Stimulated activated CD4-positive, alpha-beta T cell treated with anti-CD3 and anti-CD28 coated beads, Interleukin-15, amount 100 ng/mL, for 48 hours (primary cell): ENCODE data around the gene MAP3K9.
A peak's percentile ranks its signal among the peaks of the same experiment; 100 is the strongest.
"Not testable (repeated sequence)": the region's sequence is repeated elsewhere in the genome, so short reads cannot be mapped to it uniquely, and the experiment has no call there.

Experiments used
- DNase-seq, 2 donors: peaks; one replicate each; pipeline ENCODE4 v3.0.0-alpha.2; 2020; ENCODE audit warnings: low read depth in 2 of 2

MAP3K9 gene

GRCh38 chr14:70724944-70725343 is 84.4 kb downstream of the MAP3K9 start:
- no peak for DNase-seq

- DNase-seq = no peak
Observed at GRCh38 chr14:70724110-70724509, 85.2 kb downstream of the MAP3K9 start.

GRCh38 chr14:70723276-70723675 is 86.0 kb downstream of the MAP3K9 start:
- no peak for DNase-seq

DNA sequence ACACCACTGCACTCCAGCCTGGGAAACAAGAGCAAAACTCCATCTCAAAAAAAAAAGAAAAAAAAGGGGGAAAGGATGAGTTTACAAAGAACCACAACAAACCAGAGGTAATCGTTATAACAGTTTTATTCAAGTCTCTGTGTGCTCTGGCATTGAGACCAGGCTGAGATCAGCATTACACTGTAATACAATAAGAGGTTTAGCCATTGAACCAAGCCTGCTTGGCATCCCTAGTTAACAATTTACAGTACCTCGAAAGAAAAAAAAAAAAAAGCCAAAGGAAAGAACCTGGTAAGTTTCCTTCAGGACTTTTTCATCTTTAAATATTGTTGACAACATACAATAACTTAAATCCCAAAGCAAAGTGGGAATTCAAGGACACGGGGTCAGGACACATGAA is 86.9 kb downstream of the MAP3K9 start:
- DNase-seq = no peak

GRCh38 chr14:70721542-70721941 is 87.8 kb downstream of the MAP3K9 start:
- no peak for DNase-seq

GRCh38 chr14:70718383-70719118 is 90.8 kb downstream of the MAP3K9 start:
- no peak for DNase-seq

DNA sequence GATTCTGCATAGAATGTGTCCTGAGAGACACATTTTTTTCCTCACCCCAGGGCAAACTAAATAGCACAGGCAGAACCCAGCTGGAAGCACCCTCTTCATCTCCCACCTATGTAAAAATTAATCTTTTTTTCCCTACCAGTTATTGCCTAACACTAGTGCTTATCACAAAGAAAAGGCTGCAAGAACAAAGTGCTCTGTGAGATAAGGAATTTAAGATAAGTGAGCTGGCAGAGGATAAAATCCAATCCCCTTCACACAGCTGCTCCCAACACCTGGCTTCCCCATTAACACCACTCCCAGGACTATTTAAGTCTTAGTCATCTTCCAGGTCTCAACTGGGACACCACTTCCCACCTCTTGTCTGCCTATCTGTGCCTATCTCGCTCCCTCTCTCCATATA is 92.4 kb downstream of the MAP3K9 start:
- no peak for DNase-seq

GRCh38 chr14:70716483-70716882 is 92.8 kb downstream of the MAP3K9 start:
- DNase-seq = no peak

GRCh38 chr14:70714055-70714550 is 95.2 kb downstream of the MAP3K9 start:
- peak in 1 of 2 donors; percentile 29 for DNase-seq

DNA sequence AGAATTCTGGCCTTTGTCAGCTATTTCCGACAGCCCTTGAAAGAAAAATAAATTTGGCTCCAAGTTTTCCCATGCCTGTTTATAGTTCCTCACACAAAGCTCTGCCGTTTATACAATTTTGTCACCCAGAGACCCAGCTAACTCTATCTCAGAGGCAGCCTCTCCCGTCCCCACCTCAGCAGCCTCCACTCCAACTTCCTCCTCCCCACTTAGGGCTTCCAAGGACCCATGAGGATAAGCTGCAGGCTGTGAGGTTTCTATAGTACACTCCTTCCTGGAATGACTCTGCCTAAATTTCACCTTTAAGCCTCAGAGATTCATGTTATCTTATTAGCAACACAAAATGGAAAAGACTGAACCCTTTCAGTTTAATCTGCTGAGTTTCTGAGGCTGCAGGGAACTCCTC is 95.8 kb downstream of the MAP3K9 start:
- DNase-seq = no peak

DNA sequence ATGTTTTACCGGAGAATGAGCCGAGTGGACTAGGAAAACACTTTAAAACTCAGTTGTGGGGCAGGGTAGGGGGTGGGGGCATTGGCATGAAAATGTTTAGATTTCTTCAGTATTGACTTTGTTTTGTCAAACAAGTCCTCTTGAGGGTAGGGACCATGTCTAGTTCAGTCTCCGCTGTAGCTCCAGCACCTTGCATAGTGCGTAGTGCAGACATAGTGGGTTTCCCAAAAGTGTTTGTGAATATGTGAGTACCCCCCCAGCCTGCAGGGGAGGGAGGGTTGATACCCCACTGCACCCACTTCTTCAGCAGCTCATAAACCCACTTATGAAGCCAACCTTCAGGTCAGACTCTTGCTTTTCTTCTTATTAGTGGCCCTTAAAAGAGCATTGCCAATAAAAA is 96.2 kb downstream of the MAP3K9 start:
- DNase-seq = no peak

- no peak for DNase-seq
Observed at GRCh38 chr14:70711451-70711850, 97.9 kb downstream of the MAP3K9 start.

- no peak for DNase-seq
Observed at GRCh38 chr14:70709726-70710382, 99.5 kb downstream of the MAP3K9 start.

DNA sequence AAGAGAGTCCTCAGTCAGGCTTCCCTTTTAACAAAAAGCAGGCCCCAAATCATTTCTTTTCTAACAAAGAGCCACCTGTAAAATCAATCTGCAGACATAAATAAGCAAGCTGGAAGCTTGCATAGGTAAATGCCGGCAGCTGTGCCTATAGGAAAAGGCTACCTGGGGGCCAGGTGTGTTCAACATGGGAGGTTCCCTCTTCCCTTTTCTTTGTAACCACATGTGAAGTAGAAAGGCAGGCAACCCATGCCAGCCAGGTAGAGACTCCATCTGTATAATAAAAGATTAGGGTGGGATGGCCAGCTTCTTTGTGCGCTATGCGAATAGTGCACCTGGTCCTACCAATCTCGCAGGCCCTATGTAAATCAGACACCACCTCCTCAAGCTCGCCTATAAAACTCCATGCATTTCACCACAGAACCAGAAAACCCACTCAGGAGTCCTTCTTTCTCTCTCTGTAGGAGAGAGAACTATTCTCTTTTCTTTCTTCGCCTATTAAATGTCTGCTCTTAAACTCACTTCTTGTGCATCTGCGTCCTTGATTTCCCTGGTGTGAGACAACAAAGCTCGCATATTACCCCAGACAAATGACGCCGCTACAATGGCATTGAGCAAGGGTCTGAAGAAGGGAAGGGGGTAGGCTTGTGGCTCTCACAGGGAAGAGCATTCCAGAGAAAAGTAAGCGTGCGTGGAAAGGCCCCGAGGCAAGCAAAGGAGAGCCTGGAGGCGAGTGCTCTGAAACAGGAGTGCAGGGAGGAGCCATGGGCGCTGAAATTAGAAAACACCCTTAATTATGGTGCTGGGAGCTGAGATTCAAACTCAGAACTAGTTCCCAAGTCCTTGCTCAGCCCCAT is 100.4 kb downstream of the MAP3K9 start:
- no peak for DNase-seq

DNA sequence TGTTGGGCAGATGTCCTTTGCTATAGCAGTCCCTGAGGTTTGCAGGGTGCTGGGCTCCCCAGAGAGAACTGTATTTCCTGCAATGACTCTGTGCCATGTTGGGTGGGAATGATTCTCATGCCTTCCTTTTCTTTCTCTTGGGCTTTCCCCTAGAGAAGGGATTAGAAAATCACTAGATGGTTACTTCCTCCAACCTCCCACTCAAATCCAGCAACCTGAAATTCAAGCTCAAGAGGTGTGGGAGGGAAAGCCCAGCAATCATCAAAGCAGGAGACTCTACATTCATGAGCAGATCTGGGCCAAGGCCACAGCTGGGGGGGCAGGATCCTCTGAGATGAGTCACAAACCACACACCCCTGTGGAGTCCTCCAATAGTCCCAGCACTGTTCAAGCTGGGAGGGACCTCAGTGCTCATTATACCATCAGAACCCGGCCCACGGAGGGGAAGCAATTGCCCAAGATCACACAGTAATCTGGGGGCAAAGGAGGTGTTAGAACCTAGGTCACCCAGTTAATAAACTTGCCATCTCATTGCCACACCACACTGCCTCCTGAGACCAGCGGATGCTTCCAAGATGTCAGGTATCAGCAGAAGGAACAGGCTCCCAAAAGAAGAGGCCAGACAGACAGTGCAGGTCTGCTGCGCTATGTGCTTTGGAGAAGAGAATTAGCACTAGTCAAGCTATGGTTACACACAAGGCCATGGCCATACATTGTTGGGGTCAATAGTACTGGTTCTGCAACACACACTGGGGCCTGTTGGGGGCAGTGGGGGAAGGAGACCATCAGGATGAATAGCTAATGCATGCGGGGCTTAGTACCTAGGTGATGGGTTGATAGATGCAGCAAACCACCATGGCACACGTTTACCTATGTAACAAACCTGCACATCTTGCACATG is 101.9 kb downstream of the MAP3K9 start:
- DNase-seq = no peak

- DNase-seq = no peak
Observed at GRCh38 chr14:70706177-70706576, 103.1 kb downstream of the MAP3K9 start.

DNA sequence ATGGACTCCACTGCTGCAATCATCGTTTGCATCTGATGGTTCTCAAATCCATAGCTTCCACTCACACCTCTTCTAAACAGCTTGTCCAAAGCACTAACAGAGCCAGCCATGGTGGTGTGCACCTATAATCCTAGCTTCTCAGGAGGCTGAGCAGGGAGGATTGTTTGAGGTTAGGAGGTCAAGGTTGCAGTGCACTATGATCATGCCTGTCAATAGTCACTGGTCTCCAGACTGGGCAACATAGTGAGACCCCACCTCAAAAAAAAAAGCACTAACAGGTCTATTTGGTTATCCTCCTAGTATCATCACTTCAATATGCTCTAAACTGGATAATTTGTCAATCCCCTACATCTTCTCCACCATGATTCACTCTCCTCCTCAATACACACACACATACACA is 104.4 kb downstream of the MAP3K9 start:
- no peak for DNase-seq

GRCh38 chr14:70703621-70704168 is 105.6 kb downstream of the MAP3K9 start:
- not testable (repeated sequence) for DNase-seq

DNA sequence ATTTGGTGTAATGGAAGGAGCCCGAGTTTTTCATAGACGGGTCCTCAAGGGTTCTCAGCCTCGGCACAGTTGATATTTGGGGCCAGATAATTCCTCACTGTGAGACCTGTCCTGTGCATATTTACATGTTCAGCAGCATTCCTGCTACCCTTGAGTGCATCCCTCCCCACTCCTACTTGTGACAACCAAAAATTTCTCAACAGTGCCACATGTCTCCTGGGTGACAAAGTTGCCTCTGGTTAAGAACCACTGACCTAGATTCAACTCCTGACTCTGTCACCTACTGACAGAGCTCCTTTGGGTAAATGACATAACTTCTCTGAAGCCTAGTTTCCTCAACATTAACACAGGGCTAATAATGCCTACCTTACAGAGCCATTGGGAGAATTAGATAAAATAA is 107.2 kb downstream of the MAP3K9 start:
- no peak for DNase-seq

DNA sequence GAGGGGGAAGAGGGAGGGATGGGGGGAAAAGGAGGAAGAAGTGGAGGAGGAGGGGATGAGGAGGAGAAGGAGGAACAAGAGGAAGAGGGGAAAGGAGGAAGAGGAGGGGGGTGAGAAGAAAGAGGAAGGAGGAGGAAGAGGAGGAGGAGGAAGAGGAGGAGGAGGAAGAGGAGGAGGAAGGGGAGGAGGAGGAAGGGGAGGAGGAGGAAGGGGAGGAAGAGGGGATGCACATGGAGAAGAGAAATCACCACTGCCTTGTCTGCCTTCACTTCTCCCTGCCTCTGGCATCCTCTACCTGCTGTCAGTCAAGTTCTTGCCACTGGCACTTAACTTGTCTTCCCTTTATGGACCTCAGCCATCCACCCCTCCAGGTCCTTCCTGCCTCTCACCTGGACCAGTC is 107.7 kb downstream of the MAP3K9 start:
- no peak for DNase-seq

DNA sequence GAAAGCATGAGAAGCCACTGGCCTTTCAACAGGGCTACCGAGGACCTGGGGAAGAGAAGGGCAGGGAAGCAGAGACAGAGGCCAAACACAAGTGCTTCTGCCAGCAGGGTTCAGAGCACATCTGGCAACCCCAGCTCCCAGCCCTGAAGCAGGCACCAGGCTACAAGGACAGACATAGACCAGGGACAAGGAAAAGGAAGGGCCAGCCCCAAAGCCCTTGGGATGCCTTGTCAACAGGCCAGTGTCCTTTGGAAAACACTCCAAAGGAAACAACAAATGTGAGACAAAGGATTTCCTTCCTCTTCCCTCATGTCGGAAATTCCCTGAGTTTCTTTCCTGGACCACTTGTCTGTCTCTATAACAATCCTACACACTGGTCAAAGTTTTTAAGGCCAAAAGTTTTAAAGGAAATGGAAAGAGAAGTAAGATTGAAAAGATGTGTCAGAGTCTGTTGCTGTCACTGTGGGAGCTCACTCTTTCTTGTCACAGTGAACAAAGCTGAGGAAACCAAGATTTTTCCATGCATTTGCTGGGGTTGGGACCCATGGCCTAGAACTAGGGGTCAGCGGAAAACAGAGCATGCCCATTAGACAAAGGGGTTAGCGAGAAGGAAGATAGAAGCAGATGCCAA is 108.2 kb downstream of the MAP3K9 start:
- DNase-seq = no peak
